Heart right ventricle (tissue), 16 donors: ENCODE measurements around the gene SRMS. TPM values are rescaled to one million over a fixed set of nuclear protein-coding genes. Genes with fewer than 3 reads are reported as not detected.

Experiments used
- ATAC-seq, 8 donors: fragments of 200-7000 bp; cut with Tn5 transposase; one replicate each; pipeline ENCODE4 v1.9.1; 2020; ENCODE audit warnings: mild to moderate bottlenecking in 8 of 8, moderate library complexity in 8 of 8, moderate number of reproducible peaks in 1 of 8
- DNase-seq, 2 donors: peaks; one replicate each; pipeline ENCODE4 v3.0.0-alpha.2; 2020
- H3K27ac ChIP-seq, 10 donors: fragments of 200-600 bp; sonication (generic) in 2 of 10; one replicate each; pipeline versions ENCODE4 v1.5.0 to v1.8.0; 2020 to 2022; ENCODE audit warnings: mild to moderate bottlenecking in 3 of 10
- H3K27me3 ChIP-seq, 7 donors: fragments of 200-600 bp; one replicate each; pipeline ENCODE4 v1.8.0; 2021 to 2022; ENCODE audit warnings: mild to moderate bottlenecking in 2 of 7
- H3K36me3 ChIP-seq, 9 donors: fragments of 200-600 bp; sonication (generic) in 1 of 9; one replicate each; pipeline versions ENCODE4 v1.5.0 to v1.8.0; 2020 to 2022; ENCODE audit warnings: mild to moderate bottlenecking in 2 of 9
- H3K4me1 ChIP-seq, 9 donors: fragments of 200-600 bp; sonication (generic) in 1 of 9; one replicate each; pipeline versions ENCODE4 v1.5.0 to v1.8.0; 2020 to 2022; ENCODE audit warnings: mild to moderate bottlenecking in 4 of 9
- H3K4me3 ChIP-seq, 10 donors: fragments of 200-600 bp; sonication (generic) in 2 of 10; one replicate each; pipeline versions ENCODE4 v1.5.0 to v1.8.0; 2020 to 2022; ENCODE audit warnings: mild to moderate bottlenecking in 7 of 10, moderate library complexity in 2 of 10
- H3K9me3 ChIP-seq, 11 donors: fragments of 200-600 bp in 10 of 11; sonication (generic) in 2 of 11; one replicate each; pipeline versions ENCODE4 v1.5.0 to v1.8.0; 2013 to 2022; ENCODE audit warnings: mild to moderate bottlenecking in 2 of 11, control low read depth in 1 of 11, moderate library complexity in 1 of 11
- CTCF ChIP-seq, 9 donors: fragments of 200-600 bp; sonication (generic) in 2 of 9; IDR thresholded peaks; one replicate each; pipeline versions ENCODE4 v1.5.0 to v1.8.0; 2021 to 2022; ENCODE audit warnings: antibody characterized with exemption in 9 of 9, mild to moderate bottlenecking in 5 of 9, moderate library complexity in 1 of 9
- WGBS, 2 donors: extraction: QIAGEN DNeasy Blood & Tissue Kit; methylation state at CpG; one replicate each; pipeline ENCODE4 v1.1.7; 2013; ENCODE audit warnings: inconsistent platforms in 1 of 2; 5-methylcytosine and 5-hydroxymethylcytosine counted together
- intact Hi-C, 10 donors: fragments of 100-400 bp; cut with DNase I; formaldehyde crosslinking; loops; one replicate each; pipeline versions ENCODE4 v1.11.1 to v1.14.2; 2022
- polyA plus RNA-seq, 2 donors: library from polyadenylated mRNA; stranded (reverse); fragments of 200-250 nt; gene quantifications; one replicate each; pipeline ENCODE4 v1.2.3, GENCODE V29; 2013
- total RNA-seq, 10 donors: library from RNA; stranded (reverse); fragmentation: NEBNext Ultra II Directional in 3 of 10; extraction: Animal tissue kit (Norgen Biotek cat#: 25700) in 3 of 10; gene quantifications; one replicate each; pipeline versions ENCODE4 v1.2.1 to v1.2.4, GENCODE V29; 2021 to 2023
- donor health status: Arrhythmogenic right ventricular cardiomyopathy.
- donor health status: ischemic (EF 13 %, LVEDD 7.1; RV severe dilation, severe dysfunction).
- donor health status: healthy with polysubstance abuse.
- donor health status: DM: no; HTN: yes; CAD: no.
- donor health status: DM: no; HTN: no; CAD: no.
- donor health status: ischemic (EF 25% LVEDD 6.9; RV normal size, moderate dysfunction).
- donor health status: ischemic (EF 25% LVEDD 5.7; RV mildly dilated, moderate dysfunction).
- donor health status: healthy.
- donor health status: DM: yes; HTN: yes; CAD: no.
- donor health status: Ischemic cardiomyopathy.
- donor health status: ischemic (EF 35%, LVEDD 5.7; RV mildly dilated, moderate dysfunction).
- donor health status: nonischemic (EF 11% LVEDD 7.7; RV severe dilation, severe dysfunction).
- donor health status: DM: yes; HTN: yes; CAD: no.
- donor health status: PGD.
- donor health status: ischemic (EF 29% LVEDD 5.4; RV normal size, mild dysfunction).
- donor health status: nonischemic (EF 23%, LVEDD 6.1; RV moderate dilation, normal function).

SRMS gene
- total and polyA plus RNA-seq, 12 donors = not detected

GRCh38 chr20:63579017-63579694 lies 31.6 kb upstream of the SRMS start:
- 80 to 81% methylated on average over 19 of the region's 19 CpGs for WGBS, 2 donors
- no peaks in the 10 kb centered on the region for H3K36me3 ChIP-seq
- ATAC-seq = no peak

DNA sequence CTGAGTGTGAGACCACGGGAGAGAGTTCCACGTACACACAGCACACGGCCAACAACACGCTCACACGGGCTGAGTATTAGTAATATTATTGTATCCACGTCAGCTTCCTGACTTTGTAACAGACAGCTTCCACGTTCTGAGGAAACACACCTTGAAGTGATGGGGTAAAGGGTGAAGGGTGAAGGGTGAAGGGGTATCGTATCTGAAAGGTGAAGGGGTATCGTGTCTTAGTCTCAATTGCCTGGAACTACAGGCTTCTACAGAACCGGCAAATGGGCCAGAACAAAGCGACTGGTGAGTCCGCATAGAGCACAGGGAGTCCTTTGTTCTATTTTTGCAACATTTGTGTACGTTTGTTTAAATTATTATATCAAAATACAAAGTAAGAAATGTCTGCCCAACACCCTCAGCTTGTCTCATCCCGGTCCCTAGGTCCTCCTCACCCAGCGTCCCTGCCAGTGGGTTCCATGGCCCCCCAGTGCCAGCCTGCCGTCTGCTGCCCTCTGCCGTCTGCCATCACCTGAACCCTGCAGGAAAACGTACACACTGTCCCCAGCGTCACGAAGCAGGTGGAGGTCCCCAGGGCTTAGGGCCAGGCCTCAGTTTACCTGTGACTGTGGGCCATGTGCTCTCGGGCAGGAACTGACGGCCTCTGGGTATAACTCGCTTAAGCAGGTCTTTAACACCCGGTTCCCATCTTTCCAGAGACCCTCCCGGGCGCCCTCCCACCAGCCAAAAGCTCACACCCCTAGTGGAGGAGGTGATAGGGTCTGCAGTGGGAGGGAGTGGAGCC lies 30.9 kb upstream of the SRMS start:
- Histone ChIP-seq H3K27ac (no peak overlapping the region), H3K36me3 (no peaks in the 10 kb centered on the region), H3K4me3 (no peak overlapping the region), H3K4me1 (peaks cover 0 to 22% (median 10%) of the 10 kb centered on the region in 9 donors), H3K9me3 (no peaks in the 10 kb centered on the region), H3K27me3 (peaks cover 0 to 25% (median 0%) of the 10 kb centered on the region in 7 donors)
- ATAC-seq (peak in 1 of 8 donors; percentile 26), DNase-seq (no peak)
- TF ChIP-seq CTCF (IDR thresholded peaks at IDR 0.05) = peak in 6 of 9 donors; percentile 12 to 26 (median 18)
- intact Hi-C loops = loop anchor here in 3 of 10 donors (5.0 to 10.0 kb wide), 3 partner anchors 41 to 46 kb away; partner anchors contain the start of genes GMEB2 (in 2 of the 3) and PTK6 (in 1 of the 3)
- 75 to 76% methylated on average over 25 to 26 of the region's 26 CpGs for WGBS, 2 donors

More at GRCh38 chr20:63579017-63579694, 31.6 kb upstream of the SRMS start:
- Histone ChIP-seq H3K27ac (no peak overlapping the region), H3K27me3 (peaks cover 0 to 25% (median 0%) of the 10 kb centered on the region in 7 donors), H3K4me3 (no peak overlapping the region), H3K9me3 (no peaks in the 10 kb centered on the region), H3K4me1 (peaks cover 0 to 19% (median 10%) of the 10 kb centered on the region in 9 donors)
- TF ChIP-seq CTCF (IDR thresholded peaks at IDR 0.05) = no peak
- intact Hi-C loops = loop anchor here in 3 of 10 donors (5.0 to 10.0 kb wide), 3 partner anchors 42 to 46 kb away; partner anchors contain the start of genes GMEB2 (in 2 of the 3) and PTK6 (in 1 of the 3)
- DNase-seq = no peak

DNA sequence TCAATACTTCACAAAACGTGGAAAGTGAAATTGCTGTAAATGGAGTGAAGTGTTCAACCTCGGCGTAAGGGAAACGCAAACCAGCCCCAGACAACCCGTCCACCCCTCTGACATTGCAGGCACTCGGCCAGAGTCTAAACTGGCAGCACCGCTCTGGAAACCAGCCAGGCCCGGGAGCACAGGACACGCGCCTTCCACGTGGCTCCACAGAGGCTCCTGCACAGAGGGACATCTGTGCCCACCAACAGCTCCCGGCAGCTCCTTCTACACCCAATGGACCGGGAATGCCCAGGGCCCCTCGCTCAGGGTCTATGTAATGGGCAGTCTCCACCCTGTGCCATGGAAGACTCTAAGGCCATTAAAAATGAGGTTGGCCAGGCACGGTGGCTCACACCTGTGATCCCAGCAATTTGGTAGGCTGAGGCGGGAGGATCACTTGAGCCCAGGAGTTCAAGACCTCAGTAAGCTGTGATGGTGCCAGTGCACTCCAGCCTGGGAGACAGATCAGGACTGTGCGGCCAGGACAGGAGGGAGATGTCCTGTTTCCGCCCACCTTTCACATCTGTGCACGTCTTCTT lies 29.9 kb upstream of the SRMS start:
- H3K36me3 ChIP-seq = peaks cover 0 to 6% (median 2%) of the 10 kb centered on the region in 9 donors
- H3K27ac ChIP-seq = peak overlapping the region in 1 of 10 donors; percentile 18
- WGBS, 2 donors = 46 to 59% methylated on average over 19 of the region's 19 CpGs
- ATAC-seq = peak in 7 of 8 donors; percentile 36 to 76 (median 58)
- TF ChIP-seq CTCF (IDR thresholded peaks at IDR 0.05) = no peak
- intact Hi-C loops = loop anchor here in 3 of 10 donors (5.0 to 10.0 kb wide), 3 partner anchors 40 to 47 kb away; partner anchors contain the start of genes GMEB2 (in 2 of the 3) and PTK6 (in 1 of the 3)
- no peaks in the 10 kb centered on the region for H3K9me3 ChIP-seq
- peaks cover 0 to 34% (median 0%) of the 10 kb centered on the region in 7 donors for H3K27me3 ChIP-seq
- DNase-seq = peak; percentile 76 to 80
- H3K4me3 ChIP-seq = no peak overlapping the region
- peaks cover 5 to 32% (median 19%) of the 10 kb centered on the region in 9 donors for H3K4me1 ChIP-seq

DNA sequence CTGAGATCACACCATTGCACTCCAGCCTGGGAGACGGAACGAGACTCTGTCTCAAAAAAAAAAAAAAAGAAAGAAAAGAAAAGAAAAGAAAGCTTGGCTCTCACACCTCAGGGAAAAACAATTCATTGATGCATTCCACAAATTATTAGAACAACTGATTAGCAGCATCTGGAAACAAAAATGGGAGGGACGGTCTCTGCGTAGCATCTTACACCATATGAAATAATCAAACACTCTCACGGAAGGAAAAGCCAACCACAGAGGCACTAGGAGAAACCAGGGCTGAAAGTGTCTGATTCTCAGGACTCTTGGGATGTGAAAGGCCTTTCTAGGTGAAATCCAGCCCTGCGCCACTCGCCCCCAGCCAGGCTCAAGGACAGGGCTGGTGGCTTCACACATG lies 28.8 kb upstream of the SRMS start:
- DNase-seq (no peak), ATAC-seq (no peak)
- no peak overlapping the region for H3K27ac ChIP-seq
- 89 to 90% methylated on average over 7 of the region's 7 CpGs for WGBS, 2 donors
- H3K9me3 ChIP-seq = no peaks in the 10 kb centered on the region
- no peak for TF ChIP-seq CTCF (IDR thresholded peaks at IDR 0.05)
- peaks cover 0 to 41% (median 0%) of the 10 kb centered on the region in 7 donors for H3K27me3 ChIP-seq
- no peak overlapping the region for H3K4me3 ChIP-seq
- H3K36me3 ChIP-seq = peaks cover 0 to 13% (median 4%) of the 10 kb centered on the region in 9 donors
- peaks cover 5 to 37% (median 24%) of the 10 kb centered on the region in 9 donors for H3K4me1 ChIP-seq
- intact Hi-C loops = loop anchor here in 3 of 10 donors (5.0 to 10.0 kb wide), 3 partner anchors 39 to 48 kb away; partner anchors contain the start of genes GMEB2 (in 2 of the 3) and PTK6 (in 1 of the 3)
